Endodermal cell (in vitro differentiated cells): ENCODE measurements around the gene TFF1. TPM values are rescaled to one million over a fixed set of nuclear protein-coding genes. Genes with fewer than 3 reads are reported as not detected.

ENCODE experiments used
- DNase-seq: peaks from one replicate; pipeline ENCODE4 v3.0.0-alpha.2; 2017
- H3K27ac ChIP-seq: 2 replicates; pipeline ENCODE4 v1.5.1; 2013; ENCODE audit warnings: mild to moderate bottlenecking, low read depth, low read length, moderate library complexity
- H3K27me3 ChIP-seq: 2 replicates; pipeline ENCODE4 v1.6.1; 2013; ENCODE audit warnings: mild to moderate bottlenecking, low read length, moderate library complexity; ENCODE audit not compliant: insufficient read depth, control insufficient read depth, poor library complexity, severe bottlenecking
- H3K36me3 ChIP-seq: 2 replicates; pipeline ENCODE4 v1.7.0; 2013; ENCODE audit warnings: mild to moderate bottlenecking, low read length, moderate library complexity; ENCODE audit not compliant: control insufficient read depth, insufficient read depth
- H3K4me1 ChIP-seq: one replicate; pipeline ENCODE4 v1.7.0; 2013; ENCODE audit warnings: low read length; ENCODE audit not compliant: control insufficient read depth, insufficient read depth
- H3K4me3 ChIP-seq: 2 replicates; pipeline ENCODE4 v1.5.1; 2013; ENCODE audit warnings: mild to moderate bottlenecking, low read length, moderate library complexity
- H3K9ac ChIP-seq: 2 replicates; pipeline ENCODE4 v1.6.1; 2013; ENCODE audit warnings: mild to moderate bottlenecking, low read length, moderate library complexity; ENCODE audit not compliant: poor library complexity, severe bottlenecking; ENCODE audit errors: extremely low read depth
- H3K9me3 ChIP-seq: 2 replicates; pipeline ENCODE4 v1.6.1; 2013; ENCODE audit warnings: mild to moderate bottlenecking, low read length, moderate library complexity; ENCODE audit not compliant: control insufficient read depth
- H3K27ac Mint-ChIP-seq: 2 replicates; pipeline ENCODE4 v1.8.0; 2020; ENCODE audit warnings: mixed read lengths
- H3K27me3 Mint-ChIP-seq: 2 replicates; pipeline ENCODE4 v1.8.0; 2021; ENCODE audit warnings: mild to moderate bottlenecking, mixed read lengths; ENCODE audit not compliant: insufficient read depth
- H3K36me3 Mint-ChIP-seq: 2 replicates; pipeline ENCODE4 v1.8.0; 2020; ENCODE audit warnings: low read depth, mixed read lengths
- H3K4me1 Mint-ChIP-seq: 2 replicates; pipeline ENCODE4 v1.8.0; 2020; ENCODE audit warnings: mixed read lengths
- H3K4me3 Mint-ChIP-seq: 2 replicates; pipeline ENCODE4 v1.8.0; 2020; ENCODE audit warnings: mild to moderate bottlenecking, moderate library complexity, mixed read lengths
- H3K9me3 Mint-ChIP-seq: 2 replicates; pipeline ENCODE4 v1.8.0; 2020; ENCODE audit warnings: mild to moderate bottlenecking, mixed read lengths
- WGBS, 2 experiments: methylation state at CpG; one replicate each; pipeline versions ENCODE4 v1.1.5 to v1.1.7; 2013; ENCODE audit warnings: missing lambda C conversion rate in 2 of 2, mixed read lengths in 1 of 2; ENCODE audit not compliant: insufficient coverage in 1 of 2, insufficient read length in 1 of 2; 5-methylcytosine and 5-hydroxymethylcytosine counted together
- total RNA-seq, 2 donors: library from RNA; stranded (reverse); fragmentation: NEBNext Ultra II Directional in 1 of 2; extraction: Animal tissue kit (Norgen Biotek cat#: 25700) in 1 of 2; gene quantifications; 2 replicates in 1 of 2; 3 replicates in 1 of 2; pipeline ENCODE4 v1.2.1, GENCODE V29; 2021
- TF ChIP-seq, protein P1 (sequence below): fragments of 200-600 bp; sonication (generic); conservative IDR thresholded peaks from 2 replicates; pipeline ENCODE4 v1.5.0; 2021; ENCODE audit warnings: antibody characterized with exemption, mild to moderate bottlenecking

Gene TFF1
- total RNA-seq, 2 donors from 2014 or later, result 1.6 to 3.7 TPM

- Mint-ChIP-seq H3K9me3 (no peaks in the 10 kb centered on the region), H3K4me1 (no peaks in the 10 kb centered on the region), H3K27ac (no peak overlapping the region), H3K27me3 (no peaks in the 10 kb centered on the region), H3K4me3 (no peak overlapping the region), H3K36me3 (no peaks in the 10 kb centered on the region)
- no peak overlapping the region for H3K27ac ChIP-seq
- 91 to 98% methylated on average over 7 to 10 of the region's 10 CpGs for WGBS, 2 experiments
- H3K9ac ChIP-seq, result no peak overlapping the region
- H3K4me3 ChIP-seq, result no peak overlapping the region
- TF ChIP-seq, protein P1, sequence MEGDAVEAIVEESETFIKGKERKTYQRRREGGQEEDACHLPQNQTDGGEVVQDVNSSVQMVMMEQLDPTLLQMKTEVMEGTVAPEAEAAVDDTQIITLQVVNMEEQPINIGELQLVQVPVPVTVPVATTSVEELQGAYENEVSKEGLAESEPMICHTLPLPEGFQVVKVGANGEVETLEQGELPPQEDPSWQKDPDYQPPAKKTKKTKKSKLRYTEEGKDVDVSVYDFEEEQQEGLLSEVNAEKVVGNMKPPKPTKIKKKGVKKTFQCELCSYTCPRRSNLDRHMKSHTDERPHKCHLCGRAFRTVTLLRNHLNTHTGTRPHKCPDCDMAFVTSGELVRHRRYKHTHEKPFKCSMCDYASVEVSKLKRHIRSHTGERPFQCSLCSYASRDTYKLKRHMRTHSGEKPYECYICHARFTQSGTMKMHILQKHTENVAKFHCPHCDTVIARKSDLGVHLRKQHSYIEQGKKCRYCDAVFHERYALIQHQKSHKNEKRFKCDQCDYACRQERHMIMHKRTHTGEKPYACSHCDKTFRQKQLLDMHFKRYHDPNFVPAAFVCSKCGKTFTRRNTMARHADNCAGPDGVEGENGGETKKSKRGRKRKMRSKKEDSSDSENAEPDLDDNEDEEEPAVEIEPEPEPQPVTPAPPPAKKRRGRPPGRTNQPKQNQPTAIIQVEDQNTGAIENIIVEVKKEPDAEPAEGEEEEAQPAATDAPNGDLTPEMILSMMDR, result no peak
- no peak for DNase-seq
- H3K36me3 ChIP-seq, result no peaks in the 10 kb centered on the region
- no peaks in the 10 kb centered on the region for H3K4me1 ChIP-seq
- peaks cover 7% of the 10 kb centered on the region for H3K9me3 ChIP-seq
- H3K27me3 ChIP-seq, result no peaks in the 10 kb centered on the region
Observed at GRCh38 chr21:42406201-42406621, 39.9 kb upstream of the TFF1 start.

GRCh38 chr21:42405064-42406013 is 39.0 kb upstream of the TFF1 start:
- Histone ChIP-seq H3K27ac (no peak overlapping the region), H3K36me3 (no peaks in the 10 kb centered on the region), H3K4me3 (no peak overlapping the region), H3K9me3 (peaks cover 7% of the 10 kb centered on the region), H3K4me1 (no peaks in the 10 kb centered on the region), H3K27me3 (no peaks in the 10 kb centered on the region), H3K9ac (no peak overlapping the region)
- H3K4me1 Mint-ChIP-seq, result no peaks in the 10 kb centered on the region
- H3K27ac Mint-ChIP-seq, result no peak overlapping the region
- H3K4me3 Mint-ChIP-seq, result no peak overlapping the region
- H3K36me3 Mint-ChIP-seq, result no peaks in the 10 kb centered on the region
- WGBS, 2 experiments, result 93 to 96% methylated on average over 5 to 21 of the region's 23 CpGs
- TF ChIP-seq, protein P1, result no peak
- DNase-seq, result no peak
- H3K9me3 Mint-ChIP-seq, result no peaks in the 10 kb centered on the region
- no peaks in the 10 kb centered on the region for H3K27me3 Mint-ChIP-seq

- Histone ChIP-seq H3K4me3 (no peak overlapping the region), H3K4me1 (no peaks in the 10 kb centered on the region), H3K9ac (no peak overlapping the region), H3K27me3 (no peaks in the 10 kb centered on the region), H3K9me3 (peaks cover 7% of the 10 kb centered on the region), H3K36me3 (no peaks in the 10 kb centered on the region), H3K27ac (no peak overlapping the region)
- 88 to 90% methylated on average over 10 of the region's 10 CpGs for WGBS, 2 experiments
- no peak overlapping the region for H3K27ac Mint-ChIP-seq
- no peaks in the 10 kb centered on the region for H3K9me3 Mint-ChIP-seq
- TF ChIP-seq, protein P1, result no peak
- no peaks in the 10 kb centered on the region for H3K27me3 Mint-ChIP-seq
- H3K4me1 Mint-ChIP-seq, result no peaks in the 10 kb centered on the region
- no peak overlapping the region for H3K4me3 Mint-ChIP-seq
- DNase-seq, result no peak
- no peaks in the 10 kb centered on the region for H3K36me3 Mint-ChIP-seq
Observed at GRCh38 chr21:42404539-42404938, 38.2 kb upstream of the TFF1 start.
